GM18499 (cell line): ENCODE data around the gene ACYP2.

ENCODE experiments used
- ATAC-seq: cut with Tn5 transposase; IDR thresholded peaks from one replicate; pipeline ENCODE4 v1.9.1; 2021; ENCODE audit warnings: moderate number of reproducible peaks; ENCODE audit not compliant: insufficient read depth, unreplicated experiment

ACYP2 gene

GRCh38 chr2:54348646-54349045, 233.2 kb downstream of the ACYP2 start:
- no peak for ATAC-seq

GRCh38 chr2:54350426-54350825, 235.0 kb downstream of the ACYP2 start:
- no peak for ATAC-seq

- no peak for ATAC-seq
Observed at GRCh38 chr2:54353216-54353615, 237.8 kb downstream of the ACYP2 start.
